Activated CD4-positive, alpha-beta T cell treated with anti-CD3 and anti-CD28 coated beads for 24 hours (primary cell): ENCODE results near the gene STBD1.
"Not testable (repeated sequence)": the region's sequence is repeated elsewhere in the genome, so short reads cannot be mapped to it uniquely, and the experiment has no call there.

ENCODE experiments used
- DNase-seq, 2 donors: peaks; one replicate each; pipeline ENCODE4 v3.0.0-alpha.2; 2020; ENCODE audit warnings: low read depth in 2 of 2

Gene STBD1

GRCh38 chr4:76322236-76322635, 15.7 kb downstream of the STBD1 start:
- no peak for DNase-seq

GRCh38 chr4:76325072-76325471, 18.5 kb downstream of the STBD1 start:
- no peak for DNase-seq

- no peak for DNase-seq
These were observed 20.0 kb downstream of the STBD1 start for GRCh38 chr4:76326515-76326914.

- DNase-seq = no peak
These were observed 28.4 kb downstream of the STBD1 start for GRCh38 chr4:76334885-76335284.

GRCh38 chr4:76339364-76339763, 32.8 kb downstream of the STBD1 start:
- no peak for DNase-seq

- DNase-seq = no peak
These were observed 34.5 kb downstream of the STBD1 start for GRCh38 chr4:76341063-76341462.

GRCh38 chr4:76342191-76342590, 35.7 kb downstream of the STBD1 start:
- DNase-seq = no peak

- DNase-seq = no peak
These were observed 36.3 kb downstream of the STBD1 start for GRCh38 chr4:76342803-76343202.

- DNase-seq = no peak
These were observed 48.3 kb downstream of the STBD1 start for GRCh38 chr4:76354517-76355473.

GRCh38 chr4:76357981-76358380, 51.4 kb downstream of the STBD1 start:
- DNase-seq = no peak

GRCh38 chr4:76359881-76360466, 53.4 kb downstream of the STBD1 start:
- not testable (repeated sequence) for DNase-seq
